HT-29 (cell line): ENCODE data around the gene EEF1A2. TPM values are rescaled to one million over a fixed set of nuclear protein-coding genes. Genes with fewer than 3 reads are reported as not detected.

Experiments used
- DNase-seq: peaks from one replicate; pipeline ENCODE4 v3.0.0-alpha.2; 2015; ENCODE audit warnings: low spot score
- total RNA-seq: library from RNA; depleted of rRNA; stranded (reverse); fragments of >200 nt; shearing (Covaris generic); gene quantifications from 2 replicates; pipeline ENCODE4 v1.2.3, GENCODE V29; 2014; rRNA removed

The EEF1A2 gene
- total RNA-seq: 29.8 and 38.0 TPM in 2 replicates

- DNase-seq: no peak
Observed at GRCh38 chr20:63498960-63499337, at the start of gene EEF1A2. Gene EEF1A2, minus strand, starts transcription at chr20:63499083. Its CDS starts 1,320 bp downstream, at chr20:63497763.

GRCh38 chr20:63548542-63548941 is 49.7 kb upstream of the EEF1A2 start:
- no peak for DNase-seq

GRCh38 chr20:63547725-63548480 is 49.0 kb upstream of the EEF1A2 start, which contains the start of gene SRMS:
Gene SRMS, minus strand, starts transcription at chr20:63547749. Its CDS starts 286 bp downstream, at chr20:63547463.
- DNase-seq: peak; percentile 25

GRCh38 chr20:63546956-63547724 is 48.3 kb upstream of the EEF1A2 start:
- no peak for DNase-seq

GRCh38 chr20:63546256-63546955 is 47.5 kb upstream of the EEF1A2 start:
- DNase-seq: no peak

GRCh38 chr20:63545814-63546213 is 46.9 kb upstream of the EEF1A2 start:
- peak; percentile 50 for DNase-seq

GRCh38 chr20:63544958-63545516 is 46.2 kb upstream of the EEF1A2 start:
- peak; percentile 91 for DNase-seq

GRCh38 chr20:63544241-63544957 is 45.5 kb upstream of the EEF1A2 start:
- peak; percentile 30 for DNase-seq

- DNase-seq: no peak
Observed at GRCh38 chr20:63543733-63544132, 44.9 kb upstream of the EEF1A2 start.

GRCh38 chr20:63543131-63543530 is 44.2 kb upstream of the EEF1A2 start:
- no peak for DNase-seq

GRCh38 chr20:63542696-63543095 is 43.8 kb upstream of the EEF1A2 start:
- DNase-seq: no peak

- no peak for DNase-seq
Observed at GRCh38 chr20:63542031-63542559, 43.2 kb upstream of the EEF1A2 start.

- no peak for DNase-seq
Observed at GRCh38 chr20:63541371-63541770, 42.5 kb upstream of the EEF1A2 start.

- DNase-seq: no peak
Observed at GRCh38 chr20:63540417-63541186, 41.7 kb upstream of the EEF1A2 start.

GRCh38 chr20:63539441-63540370 is 40.8 kb upstream of the EEF1A2 start:
- DNase-seq: no peak

GRCh38 chr20:63539092-63539430 is 40.2 kb upstream of the EEF1A2 start:
- DNase-seq: peak; percentile 24

- peak; percentile 100 for DNase-seq
Observed at GRCh38 chr20:63538204-63539091, 39.6 kb upstream of the EEF1A2 start.
